BLaER1 treated with 17β-estradiol and CSF1 and Interleukin-3, amounts not matched to agents 10 nM and 100 nM (cell line): ENCODE data around the gene D2HGDH.
A peak's percentile ranks its signal among the peaks of the same experiment; 100 is the strongest.
"Not testable (repeated sequence)": the region's sequence is repeated elsewhere in the genome, so short reads cannot be mapped to it uniquely, and the experiment has no call there.

Experiments
- H3K27ac ChIP-seq, 11 experiments: shearing (Covaris generic); formaldehyde crosslinking; 2 replicates each; pipeline ENCODE4 v1.8.1; 2022
- H3K27me3 ChIP-seq, 11 experiments: shearing (Covaris generic); formaldehyde crosslinking; 2 replicates each; pipeline ENCODE4 v1.8.1; 2022
- H3K36me3 ChIP-seq, 11 experiments: shearing (Covaris generic); formaldehyde crosslinking; 2 replicates each; pipeline ENCODE4 v1.8.1; 2022
- H3K4me1 ChIP-seq, 10 experiments: shearing (Covaris generic); formaldehyde crosslinking; 2 replicates each; pipeline ENCODE4 v1.8.1; 2022
- H3K4me2 ChIP-seq, 11 experiments: shearing (Covaris generic); formaldehyde crosslinking; 2 replicates each; pipeline ENCODE4 v1.8.1; 2022
- H3K4me3 ChIP-seq, 10 experiments: shearing (Covaris generic); formaldehyde crosslinking; 2 replicates each; pipeline ENCODE4 v1.8.1; 2022
- H3K9ac ChIP-seq, 11 experiments: shearing (Covaris generic); formaldehyde crosslinking; 2 replicates each; pipeline ENCODE4 v1.8.1; 2022
- H3K9me3 ChIP-seq, 11 experiments: shearing (Covaris generic); formaldehyde crosslinking; replicated peaks in 1 of 11; 2 replicates each; pipeline ENCODE4 v1.8.1; 2022
- H4K20me1 ChIP-seq, 11 experiments: shearing (Covaris generic); formaldehyde crosslinking; 2 replicates each; pipeline ENCODE4 v1.8.1; 2022
- Cebpa-rat ChIP-seq, 11 experiments: shearing (Covaris generic); IDR thresholded peaks; 2 replicates each; pipeline ENCODE4 v1.8.1; 2022

Gene D2HGDH

GRCh38 chr2:241813644-241814392, 79.4 kb downstream of the D2HGDH start:
- H4K20me1 ChIP-seq, result peaks cover 0 to 14% (median 0%) of the 10 kb centered on the region in 11 experiments; a peak in 4 of 22 replicates
- H3K36me3 ChIP-seq, result no peaks in the 10 kb centered on the region
- peaks cover 84 to 100% (median 99%) of the 10 kb centered on the region in 10 experiments for H3K4me1 ChIP-seq
- H3K4me3 ChIP-seq, result peak overlapping the region in 8 of 10 experiments; percentile 16 to 50 (median 30); a peak in 12 of 20 replicates
- H3K27me3 ChIP-seq, result peaks cover 0 to 25% (median 0%) of the 10 kb centered on the region in 11 experiments; a peak in 6 of 22 replicates
- H3K27ac ChIP-seq, result peak overlapping the region; percentile 45 to 92 (median 74); a peak in 21 of 22 replicates
- peak overlapping the region; percentile 83 to 98 (median 95) for H3K4me2 ChIP-seq
- peak overlapping the region; percentile 22 to 81 (median 52); a peak in 19 of 22 replicates for H3K9ac ChIP-seq
- no peak for TF ChIP-seq Cebpa-rat (IDR thresholded peaks at IDR 0.05)
- peaks cover 0 to 17% (median 7%) of the 10 kb centered on the region in 11 experiments; a peak in 9 of 22 replicates for H3K9me3 ChIP-seq

GRCh38 chr2:241814393-241814642, 79.9 kb downstream of the D2HGDH start:
- Histone ChIP-seq H3K9me3 (peaks cover 0 to 17% (median 7%) of the 10 kb centered on the region in 11 experiments; a peak in 9 of 22 replicates), H3K27ac (peak overlapping the region; percentile 39 to 92 (median 74); a peak in 17 of 22 replicates), H3K36me3 (no peaks in the 10 kb centered on the region), H3K4me3 (no peak overlapping the region), H3K9ac (peak overlapping the region in 3 of 11 experiments; percentile 31 to 81 (median 73); a peak in 4 of 22 replicates), H3K4me1 (peaks cover 82 to 100% (median 99%) of the 10 kb centered on the region in 10 experiments), H4K20me1 (peaks cover 0 to 14% (median 0%) of the 10 kb centered on the region in 11 experiments; a peak in 4 of 22 replicates), H3K4me2 (peak overlapping the region; percentile 83 to 98 (median 95)), H3K27me3 (peaks cover 0 to 20% (median 0%) of the 10 kb centered on the region in 11 experiments; a peak in 6 of 22 replicates)
- TF ChIP-seq Cebpa-rat (IDR thresholded peaks at IDR 0.05), result no peak

- peaks cover 0 to 14% (median 0%) of the 10 kb centered on the region in 11 experiments; a peak in 4 of 22 replicates for H4K20me1 ChIP-seq
- no peaks in the 10 kb centered on the region for H3K36me3 ChIP-seq
- peak overlapping the region in 9 of 11 experiments; percentile 49 to 92 (median 79); a peak in 13 of 22 replicates for H3K27ac ChIP-seq
- no peak overlapping the region for H3K4me3 ChIP-seq
- H3K9ac ChIP-seq, result peak overlapping the region in 2 of 11 experiments; percentile 73 to 81; a peak in 3 of 22 replicates
- H3K4me1 ChIP-seq, result peaks cover 76 to 96% (median 93%) of the 10 kb centered on the region in 10 experiments
- H3K9me3 ChIP-seq, result peaks cover 0 to 17% (median 7%) of the 10 kb centered on the region in 11 experiments; a peak in 9 of 22 replicates
- TF ChIP-seq Cebpa-rat (IDR thresholded peaks at IDR 0.05), result no peak
- peaks cover 0 to 15% (median 0%) of the 10 kb centered on the region in 11 experiments; a peak in 3 of 22 replicates for H3K27me3 ChIP-seq
- peak overlapping the region; percentile 83 to 98 (median 95); a peak in 21 of 22 replicates for H3K4me2 ChIP-seq
Observed at GRCh38 chr2:241814643-241815476, 80.4 kb downstream of the D2HGDH start.

GRCh38 chr2:241815477-241816430, 81.3 kb downstream of the D2HGDH start:
- peaks cover 77 to 96% (median 93%) of the 10 kb centered on the region in 10 experiments for H3K4me1 ChIP-seq
- no peak overlapping the region for H3K4me3 ChIP-seq
- peak overlapping the region in 7 of 11 experiments; percentile 4 to 92 (median 62); a peak in 6 of 22 replicates for H3K27ac ChIP-seq
- peak overlapping the region; percentile 85 to 98 (median 95) for H3K4me2 ChIP-seq
- peaks cover 0 to 17% (median 7%) of the 10 kb centered on the region in 11 experiments; a peak in 9 of 22 replicates for H3K9me3 ChIP-seq
- no peak for TF ChIP-seq Cebpa-rat (IDR thresholded peaks at IDR 0.05)
- H4K20me1 ChIP-seq, result peaks cover 0 to 14% (median 0%) of the 10 kb centered on the region in 11 experiments; a peak in 4 of 22 replicates
- H3K27me3 ChIP-seq, result peaks cover 0 to 15% (median 0%) of the 10 kb centered on the region in 11 experiments; a peak in 2 of 22 replicates
- no peaks in the 10 kb centered on the region for H3K36me3 ChIP-seq
- H3K9ac ChIP-seq, result peak overlapping the region in 4 of 11 experiments; percentile 13 to 74 (median 54); a peak in 3 of 22 replicates

- H3K4me3 ChIP-seq, result no peak overlapping the region
- peak overlapping the region; percentile 12 to 91 (median 59); a peak in 17 of 22 replicates for H3K27ac ChIP-seq
- H3K4me1 ChIP-seq, result peaks cover 85 to 96% (median 93%) of the 10 kb centered on the region in 10 experiments
- H3K4me2 ChIP-seq, result peak overlapping the region; percentile 85 to 98 (median 95)
- no peaks in the 10 kb centered on the region for H3K36me3 ChIP-seq
- H3K27me3 ChIP-seq, result peaks cover 0 to 10% (median 0%) of the 10 kb centered on the region in 11 experiments; a peak in 2 of 22 replicates
- H4K20me1 ChIP-seq, result peaks cover 0 to 9% (median 0%) of the 10 kb centered on the region in 11 experiments; a peak in 4 of 22 replicates
- H3K9ac ChIP-seq, result peak overlapping the region; percentile 13 to 74 (median 51); a peak in 16 of 22 replicates
- TF ChIP-seq Cebpa-rat (IDR thresholded peaks at IDR 0.05), result no peak
- peaks cover 0 to 17% (median 7%) of the 10 kb centered on the region in 11 experiments; a peak in 9 of 22 replicates for H3K9me3 ChIP-seq
Observed at GRCh38 chr2:241816431-241817121, 82.1 kb downstream of the D2HGDH start.

GRCh38 chr2:241817126-241817820, 82.8 kb downstream of the D2HGDH start:
- no peaks in the 10 kb centered on the region for H3K36me3 ChIP-seq
- H3K4me2 ChIP-seq, result peak overlapping the region; percentile 85 to 98 (median 95)
- peaks cover 85 to 96% (median 94%) of the 10 kb centered on the region in 10 experiments for H3K4me1 ChIP-seq
- H3K9me3 ChIP-seq, result peaks cover 0 to 17% (median 7%) of the 10 kb centered on the region in 11 experiments; a peak in 9 of 22 replicates
- peaks cover 0 to 9% (median 0%) of the 10 kb centered on the region in 11 experiments; a peak in 3 of 22 replicates for H4K20me1 ChIP-seq
- H3K4me3 ChIP-seq, result peak overlapping the region in 2 of 10 experiments; percentile 13 to 35; a peak in 1 of 20 replicates
- H3K9ac ChIP-seq, result peak overlapping the region; percentile 13 to 74 (median 51); a peak in 17 of 22 replicates
- peak overlapping the region; percentile 12 to 91 (median 59); a peak in 20 of 22 replicates for H3K27ac ChIP-seq
- peaks cover 0 to 10% (median 0%) of the 10 kb centered on the region in 11 experiments; a peak in 2 of 22 replicates for H3K27me3 ChIP-seq
- TF ChIP-seq Cebpa-rat (IDR thresholded peaks at IDR 0.05), result no peak

GRCh38 chr2:241817821-241818215, 83.4 kb downstream of the D2HGDH start:
- Histone ChIP-seq H3K27ac (peak overlapping the region; percentile 12 to 91 (median 59); a peak in 18 of 22 replicates), H3K4me2 (peak overlapping the region; percentile 85 to 98 (median 95)), H3K4me1 (peaks cover 85 to 96% (median 94%) of the 10 kb centered on the region in 10 experiments), H3K9me3 (peaks cover 0 to 17% (median 7%) of the 10 kb centered on the region in 11 experiments; a peak in 9 of 22 replicates), H3K9ac (peak overlapping the region in 10 of 11 experiments; percentile 13 to 74 (median 53); a peak in 14 of 22 replicates)
- not testable (repeated sequence) for H3K4me3 ChIP-seq, H3K27me3 ChIP-seq, H4K20me1 ChIP-seq, H3K36me3 ChIP-seq
